Measurements from ENCODE around the gene VPS45. TPM values are rescaled to one million over a fixed set of nuclear protein-coding genes. Genes with fewer than 3 reads are reported as not detected.

VPS45 gene
- total RNA-seq, 6 donors from 2014 or later, result 16.3 to 50.3 (median 30.8) TPM

GRCh38 chr1:150161747-150162581 is 94.4 kb downstream of the VPS45 start:
- ATAC-seq (ENCODE audit: low FRiP score in 2 of 2) (no peak), DNase-seq (no peak)
- Histone ChIP-seq H3K36me3 (peaks cover 0 to 27% (median 19%) of the 10 kb centered on the region in 4 donors), H3K4me1 (peaks cover 29 to 67% (median 45%) of the 10 kb centered on the region in 4 donors), H3K27ac (peak overlapping the region; percentile 80 to 91 (median 88)), H3K9me3 (no peaks in the 10 kb centered on the region), H3K4me3 (peak overlapping the region in 1 of 4 donors; percentile 37), H3K27me3 (no peaks in the 10 kb centered on the region)
- 61 to 64% methylated on average over 7 to 9 of the region's 9 CpGs for WGBS, 2 donors
- TF ChIP-seq EP300 (IDR thresholded peaks at IDR 0.05), result no peak
- TF ChIP-seq POLR2AphosphoS5 (IDR thresholded peaks at IDR 0.05), result no peak
- TF ChIP-seq CTCF (IDR thresholded peaks at IDR 0.05), result no peak
- no peak for TF ChIP-seq POLR2A (IDR thresholded peaks at IDR 0.05)

- Histone ChIP-seq H3K4me1 (peaks cover 29 to 67% (median 45%) of the 10 kb centered on the region in 4 donors), H3K27me3 (no peaks in the 10 kb centered on the region), H3K36me3 (peaks cover 0 to 22% (median 15%) of the 10 kb centered on the region in 4 donors), H3K9me3 (no peaks in the 10 kb centered on the region), H3K27ac (peak overlapping the region; percentile 80 to 91 (median 88)), H3K4me3 (peak overlapping the region in 3 of 4 donors; percentile 30 to 40 (median 37))
- ATAC-seq (ENCODE audit: low FRiP score in 2 of 2) (no peak), DNase-seq (no peak)
- no peak for TF ChIP-seq CTCF (IDR thresholded peaks at IDR 0.05)
- 34 to 64% methylated on average over 4 of the region's 4 CpGs for WGBS, 2 donors
Observed at GRCh38 chr1:150162582-150162861, 94.9 kb downstream of the VPS45 start.

GRCh38 chr1:150162862-150163706 is 95.5 kb downstream of the VPS45 start:
- DNase-seq, result peak in 1 of 2 donors; percentile 90
- peak overlapping the region; percentile 80 to 91 (median 88) for H3K27ac ChIP-seq
- ATAC-seq (ENCODE audit: low FRiP score in 2 of 2), result peak; percentile 94 to 95
- TF ChIP-seq CTCF (IDR thresholded peaks at IDR 0.05), result peak in 2 of 6 experiments; percentile 21 to 45
- TF ChIP-seq POLR2A (IDR thresholded peaks at IDR 0.05), result peak in 2 of 4 donors; percentile 51 to 78
- TF ChIP-seq EP300 (IDR thresholded peaks at IDR 0.05), result no peak
- peak; percentile 64 to 71 for TF ChIP-seq POLR2AphosphoS5 (IDR thresholded peaks at IDR 0.05)
- H3K27me3 ChIP-seq, result no peaks in the 10 kb centered on the region
- peaks cover 0 to 16% (median 11%) of the 10 kb centered on the region in 4 donors for H3K36me3 ChIP-seq
- no peaks in the 10 kb centered on the region for H3K9me3 ChIP-seq
- peak overlapping the region in 3 of 4 donors; percentile 30 to 40 (median 37) for H3K4me3 ChIP-seq
- peaks cover 29 to 67% (median 45%) of the 10 kb centered on the region in 4 donors for H3K4me1 ChIP-seq
- WGBS, 2 donors, result 21 to 27% methylated on average over 14 of the region's 14 CpGs

- ATAC-seq (ENCODE audit: low FRiP score in 2 of 2) (peak in 1 of 2 donors; percentile 34), DNase-seq (peak in 1 of 2 donors; percentile 56)
- Histone ChIP-seq H3K27me3 (no peaks in the 10 kb centered on the region), H3K27ac (peak overlapping the region; percentile 80 to 91 (median 88)), H3K9me3 (no peaks in the 10 kb centered on the region), H3K4me3 (no peak overlapping the region), H3K36me3 (peaks cover 0 to 6% (median 4%) of the 10 kb centered on the region in 4 donors), H3K4me1 (peaks cover 30 to 66% (median 41%) of the 10 kb centered on the region in 4 donors)
- no peak for TF ChIP-seq EP300 (IDR thresholded peaks at IDR 0.05)
- no peak for TF ChIP-seq POLR2AphosphoS5 (IDR thresholded peaks at IDR 0.05)
- no peak for TF ChIP-seq POLR2A (IDR thresholded peaks at IDR 0.05)
- no peak for TF ChIP-seq CTCF (IDR thresholded peaks at IDR 0.05)
- 71 to 96% methylated on average over 5 of the region's 5 CpGs for WGBS, 2 donors
Observed at GRCh38 chr1:150164224-150164623, 96.6 kb downstream of the VPS45 start.
